Testis (tissue), 3 donors: Measurements from ENCODE around the gene WBP11. TPM values are rescaled to one million over a fixed set of nuclear protein-coding genes. Genes with fewer than 3 reads are reported as not detected.
"Not testable (repeated sequence)": the region's sequence is repeated elsewhere in the genome, so short reads cannot be mapped to it uniquely, and the experiment has no call there.

Experiments
- DNase-seq: peaks from one replicate; pipeline ENCODE4 v3.0.0-alpha.2; 2019
- H3K27ac ChIP-seq, 2 donors: fragments of 200-600 bp; sonication (generic); one replicate each; pipeline ENCODE4 v1.5.1; 2019
- H3K27me3 ChIP-seq: fragments of 200-600 bp; sonication (generic); one replicate; pipeline ENCODE4 v1.5.1; 2019
- H3K36me3 ChIP-seq: fragments of 200-600 bp; sonication (generic); one replicate; pipeline ENCODE4 v1.5.1; 2017; ENCODE audit warnings: low read depth; ENCODE audit errors: missing control alignments
- H3K4me1 ChIP-seq: fragments of 200-600 bp; sonication (generic); one replicate; pipeline ENCODE4 v1.5.1; 2019
- H3K4me3 ChIP-seq, 2 donors: fragments of 200-600 bp; sonication (generic); one replicate each; pipeline ENCODE4 v1.5.1; 2017 to 2019
- H3K9me3 ChIP-seq: fragments of 200-600 bp; sonication (generic); one replicate; pipeline ENCODE4 v1.5.1; 2017
- CTCF ChIP-seq, 3 experiments: fragments of 450-650 bp in 2 of 3; fragments of 200-600 bp in 1 of 3; sonication (generic) in 1 of 3; IDR thresholded peaks; one replicate each; pipeline ENCODE4 v1.5.1; 2016 to 2019; ENCODE audit warnings: antibody characterized with exemption in 3 of 3, mild to moderate bottlenecking in 2 of 3, moderate library complexity in 1 of 3
- POLR2A ChIP-seq: fragments of 450-650 bp; IDR thresholded peaks from one replicate; pipeline ENCODE4 v1.6.1; 2017; ENCODE audit warnings: antibody characterized with exemption, mild to moderate bottlenecking, moderate library complexity
- WGBS, 2 donors: methylation state at CpG; one replicate each; pipeline ENCODE4 v1.1.5; 2018; 5-methylcytosine and 5-hydroxymethylcytosine counted together
- intact Hi-C: fragments of 100-400 bp; cut with DNase I; formaldehyde crosslinking; loops from one replicate; pipeline ENCODE4 v1.15.1; 2023; ENCODE audit warnings: low total_unique reads
- polyA plus RNA-seq: library from polyadenylated mRNA; stranded (reverse); fragments of 350-450 nt; fragmentation: Illumina TruSeq; extraction: RNeasy Lipid Tissue Mini Kit (QIAGEN cat#74804); gene quantifications from one replicate; pipeline ENCODE4 v1.2.3, GENCODE V29; 2014; ENCODE audit warnings: low read depth, low replicate concordance; ENCODE audit not compliant: insufficient read depth
- total RNA-seq, 2 donors: library from RNA; depleted of rRNA; stranded (reverse); fragments of >200 nt; gene quantifications; one replicate each; pipeline ENCODE4 v1.2.3, GENCODE V29; 2016

WBP11 gene
- total and polyA plus RNA-seq, 3 donors from 2014 or later = 37.8 to 117 (median 41.7) TPM

- DNase-seq = no peak
- intact Hi-C loops = no loop called here
- WGBS, 2 donors = 97 to 100% methylated on average over 2 of the region's 2 CpGs
- no peak overlapping the region for H3K4me3 ChIP-seq
- H3K27me3 ChIP-seq = no peaks in the 10 kb centered on the region
- H3K27ac ChIP-seq = no peak overlapping the region
- H3K36me3 ChIP-seq = no peaks in the 10 kb centered on the region
- H3K4me1 ChIP-seq = no peaks in the 10 kb centered on the region
- TF ChIP-seq POLR2A = no peak
- no peak for TF ChIP-seq CTCF (IDR thresholded peaks at IDR 0.05)
- no peaks in the 10 kb centered on the region for H3K9me3 ChIP-seq
Measured at GRCh38 chr12:14741942-14742341, 61.3 kb downstream of the WBP11 start.

GRCh38 chr12:14741153-14741552 lies 62.1 kb downstream of the WBP11 start:
- intact Hi-C loops = no loop called here
- Histone ChIP-seq H3K9me3 (no peaks in the 10 kb centered on the region), H3K4me1 (no peaks in the 10 kb centered on the region), H3K4me3 (no peak overlapping the region), H3K27ac (no peak overlapping the region), H3K27me3 (no peaks in the 10 kb centered on the region), H3K36me3 (no peaks in the 10 kb centered on the region)
- DNase-seq = no peak
- WGBS, 2 donors = 76 to 89% methylated on average over 4 of the region's 4 CpGs
- TF ChIP-seq POLR2A (no peak), CTCF (IDR thresholded peaks at IDR 0.05) (no peak)

GRCh38 chr12:14736441-14736840 lies 66.8 kb downstream of the WBP11 start:
- H3K4me1 ChIP-seq, H3K27me3 ChIP-seq, H3K27ac ChIP-seq, H3K9me3 ChIP-seq, intact Hi-C loops, H3K4me3 ChIP-seq, DNase-seq, H3K36me3 ChIP-seq: not testable (repeated sequence)
- 83 to 84% methylated on average over 16 of the region's 16 CpGs for whole genome bisulfite sequencing, 2 donors

Other genes with a start within 250 kb of the WBP11 start
- gene PLBD1, start 235.6 kb downstream of the WBP11 start, total RNA-seq = 10 to 100 TPM in 1 of 2 donors, 1 to 10 TPM in 1; 9.3 to 10.7 TPM
- gene PLBD1, start 235.6 kb downstream of the WBP11 start, polyA plus RNA-seq = 18.5 TPM
- under 1 TPM; 0.12 to 0.39 TPM for gene GUCY2C, start 106.9 kb downstream of the WBP11 start, total RNA-seq
- gene GUCY2C, start 106.9 kb downstream of the WBP11 start, polyA plus RNA-seq = 0.15 TPM
- 10 to 100 TPM in 1 of 2 donors, 1 to 10 TPM in 1; 5.3 to 11.7 TPM for gene C12orf60, start 192 bp upstream of the WBP11 start, total RNA-seq
- gene C12orf60, start 192 bp upstream of the WBP11 start, polyA plus RNA-seq = 20.6 TPM
- gene SMCO3, start 10.7 kb upstream of the WBP11 start, total RNA-seq = under 1 TPM in 1 of 2 donors, not detected in 1; 0.39 TPM
- gene SMCO3, start 10.7 kb upstream of the WBP11 start, polyA plus RNA-seq = 0.20 TPM
- gene ART4, start 40.0 kb upstream of the WBP11 start, total RNA-seq = 1 to 10 TPM in 1 of 2 donors, under 1 TPM in 1; 0.16 to 1.4 TPM
- gene ART4, start 40.0 kb upstream of the WBP11 start, polyA plus RNA-seq = 0.57 TPM
- 10 to 100 TPM; 56.7 to 76.8 TPM for gene MGP, start 82.4 kb upstream of the WBP11 start, total RNA-seq
- 656 TPM for gene MGP, start 82.4 kb upstream of the WBP11 start, polyA plus RNA-seq
- under 1 TPM; 0.12 to 0.39 TPM for gene ERP27, start 135.1 kb upstream of the WBP11 start, total RNA-seq
- 0.34 TPM for gene ERP27, start 135.1 kb upstream of the WBP11 start, polyA plus RNA-seq
- 10 to 100 TPM; 20.2 to 28.4 TPM for gene ARHGDIB, start 158.1 kb upstream of the WBP11 start, total RNA-seq
- 66.3 TPM for gene ARHGDIB, start 158.1 kb upstream of the WBP11 start, polyA plus RNA-seq
- not detected for gene PDE6H, start 169.6 kb upstream of the WBP11 start, total RNA-seq
- not detected for gene PDE6H, start 169.6 kb upstream of the WBP11 start, polyA plus RNA-seq